Gastroesophageal sphincter (tissue), 3 donors: ENCODE measurements around the gene MOCS3.

ENCODE experiments used
- POLR2A ChIP-seq, 2 donors: fragments of 450-650 bp; IDR thresholded peaks; one replicate each; pipeline ENCODE4 v1.6.1; 2017; ENCODE audit warnings: antibody characterized with exemption in 2 of 2, mild to moderate bottlenecking in 2 of 2, moderate library complexity in 1 of 2
- TF ChIP-seq, protein P1 (sequence below), 4 experiments: fragments of 200-600 bp in 2 of 4; fragments of 450-650 bp in 2 of 4; sonication (generic) in 1 of 4; IDR thresholded peaks; one replicate each; pipeline ENCODE4 v1.5.1; 2017 to 2019; ENCODE audit warnings: antibody characterized with exemption in 4 of 4, mild to moderate bottlenecking in 2 of 4, moderate library complexity in 2 of 4

DNA sequence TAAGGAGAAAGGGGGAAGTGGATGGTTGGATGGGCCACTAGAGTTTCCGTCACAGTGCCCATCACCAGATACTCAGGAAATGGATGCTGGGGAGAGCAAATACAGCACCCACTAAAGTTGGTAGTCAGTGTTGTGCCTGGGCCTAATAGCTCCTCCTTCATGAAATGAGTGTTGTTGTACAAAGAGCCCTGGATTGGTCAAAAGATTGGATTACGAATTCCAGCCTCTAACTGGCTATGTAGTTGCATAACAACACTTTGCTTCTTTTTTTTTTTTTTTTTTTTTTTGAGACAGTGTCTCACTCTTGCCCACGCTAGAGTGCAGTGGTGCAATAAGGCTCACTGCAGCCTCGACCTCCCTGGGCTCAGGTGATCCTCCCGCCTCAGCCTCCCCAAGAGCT lies 36.9 kb downstream of the MOCS3 start:
- no peak for TF ChIP-seq POLR2A (IDR thresholded peaks at IDR 0.05)
- TF ChIP-seq, protein P1, sequence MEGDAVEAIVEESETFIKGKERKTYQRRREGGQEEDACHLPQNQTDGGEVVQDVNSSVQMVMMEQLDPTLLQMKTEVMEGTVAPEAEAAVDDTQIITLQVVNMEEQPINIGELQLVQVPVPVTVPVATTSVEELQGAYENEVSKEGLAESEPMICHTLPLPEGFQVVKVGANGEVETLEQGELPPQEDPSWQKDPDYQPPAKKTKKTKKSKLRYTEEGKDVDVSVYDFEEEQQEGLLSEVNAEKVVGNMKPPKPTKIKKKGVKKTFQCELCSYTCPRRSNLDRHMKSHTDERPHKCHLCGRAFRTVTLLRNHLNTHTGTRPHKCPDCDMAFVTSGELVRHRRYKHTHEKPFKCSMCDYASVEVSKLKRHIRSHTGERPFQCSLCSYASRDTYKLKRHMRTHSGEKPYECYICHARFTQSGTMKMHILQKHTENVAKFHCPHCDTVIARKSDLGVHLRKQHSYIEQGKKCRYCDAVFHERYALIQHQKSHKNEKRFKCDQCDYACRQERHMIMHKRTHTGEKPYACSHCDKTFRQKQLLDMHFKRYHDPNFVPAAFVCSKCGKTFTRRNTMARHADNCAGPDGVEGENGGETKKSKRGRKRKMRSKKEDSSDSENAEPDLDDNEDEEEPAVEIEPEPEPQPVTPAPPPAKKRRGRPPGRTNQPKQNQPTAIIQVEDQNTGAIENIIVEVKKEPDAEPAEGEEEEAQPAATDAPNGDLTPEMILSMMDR (IDR thresholded peaks at IDR 0.05), result no peak
